ENCODE data around the gene ARL6IP1.

GRCh38 chr16:18796377-18796776 lies 5.0 kb downstream of the ARL6IP1 start:
- TF ChIP-seq GATA2 (IDR thresholded peaks at IDR 0.05; ENCODE audit: low read depth, low read length) (no peak), GATA3 (IDR thresholded peaks at IDR 0.05; ENCODE audit: low read depth, low read length) (no peak)

Measured in SH-SY5Y (cell line).